ENCODE data around the gene CGB3.
A peak's percentile ranks its signal among the peaks of the same experiment; 100 is the strongest.

Gene CGB3

GRCh38 chr19:49016067-49016839 is 7.9 kb downstream of the CGB3 start:
- no peak for DNase-seq (ENCODE audit: low spot score)

DNA sequence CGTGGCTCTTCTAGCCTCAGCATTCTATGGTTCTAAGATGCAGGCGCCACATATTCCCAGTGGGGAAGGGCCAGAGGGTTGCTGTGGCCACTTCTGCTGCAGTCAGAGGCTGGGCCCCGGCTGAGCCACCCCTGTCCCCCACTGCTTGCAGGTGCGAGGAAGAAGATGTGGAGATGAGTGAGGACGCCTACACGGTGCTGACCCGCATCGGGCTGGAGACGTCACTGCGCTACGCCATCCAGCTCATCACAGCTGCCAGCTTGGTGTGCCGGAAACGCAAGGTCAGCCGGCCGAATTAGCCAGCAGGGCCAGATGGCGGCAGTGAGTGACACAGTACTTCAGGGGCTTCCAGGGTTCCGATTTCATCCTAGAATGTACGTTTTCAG is 9.3 kb downstream of the CGB3 start:
- DNase-seq (ENCODE audit: low spot score): no peak

DNA sequence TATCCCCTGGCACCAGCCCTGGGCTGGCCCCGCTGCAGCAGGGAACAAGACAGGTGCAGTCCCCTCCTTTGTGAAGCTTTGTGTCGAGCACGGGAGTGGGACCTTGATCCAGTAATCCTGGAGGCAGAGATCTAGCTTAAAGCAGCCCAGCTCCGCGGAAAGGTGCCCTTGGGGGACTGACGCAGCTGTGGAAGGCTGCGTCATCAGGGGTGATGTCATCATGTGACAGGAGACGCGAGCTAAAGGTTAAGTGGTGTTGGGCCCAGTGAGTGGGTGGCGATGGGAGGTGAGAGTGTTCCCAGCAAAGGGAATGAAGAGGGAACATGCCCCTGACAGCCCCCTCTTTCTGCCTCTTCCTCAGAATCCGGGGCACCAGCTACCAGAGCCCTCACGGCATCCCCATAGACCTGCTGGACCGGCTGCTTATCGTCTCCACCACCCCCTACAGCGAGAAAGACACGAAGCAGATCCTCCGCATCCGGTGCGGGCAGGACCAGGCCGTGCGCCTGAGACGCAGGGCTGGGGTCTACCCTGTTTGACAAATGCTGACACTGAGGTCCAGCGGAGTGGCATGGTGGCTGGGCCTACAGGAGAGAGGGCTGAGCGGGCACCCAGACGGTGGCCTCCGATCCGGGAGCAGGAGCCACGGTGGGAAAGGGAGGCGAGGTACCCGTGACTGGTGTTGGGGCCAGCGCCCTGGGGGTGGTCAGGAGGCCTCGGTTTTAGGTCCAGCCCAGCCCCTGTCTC is 9.8 kb downstream of the CGB3 start:
- DNase-seq (ENCODE audit: low spot score): no peak

- no peak for DNase-seq (ENCODE audit: low spot score)
Measured at GRCh38 chr19:49011194-49011593, 12.9 kb downstream of the CGB3 start.

DNA sequence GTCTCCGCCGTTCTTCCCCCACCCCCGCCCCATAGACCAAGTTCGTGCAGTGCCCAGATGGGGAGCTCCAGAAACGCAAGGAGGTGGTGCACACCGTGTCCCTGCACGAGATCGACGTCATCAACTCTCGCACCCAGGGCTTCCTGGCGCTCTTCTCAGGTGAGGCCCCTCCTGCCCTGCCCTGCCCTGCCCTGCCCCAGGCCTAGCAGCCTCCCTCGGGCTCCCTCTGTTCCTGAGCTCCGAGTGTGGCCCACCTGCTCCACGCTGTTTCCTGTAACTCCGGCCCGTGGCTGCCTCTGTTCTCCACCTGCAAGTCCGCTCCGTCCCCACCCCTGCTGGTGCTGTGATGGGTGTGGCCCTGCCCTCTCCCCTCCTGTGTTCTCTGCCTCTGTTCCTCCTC is 13.7 kb downstream of the CGB3 start:
- no peak for DNase-seq (ENCODE audit: low spot score)

GRCh38 chr19:49009828-49010227 is 14.3 kb downstream of the CGB3 start:
- no peak for DNase-seq (ENCODE audit: low spot score)

DNA sequence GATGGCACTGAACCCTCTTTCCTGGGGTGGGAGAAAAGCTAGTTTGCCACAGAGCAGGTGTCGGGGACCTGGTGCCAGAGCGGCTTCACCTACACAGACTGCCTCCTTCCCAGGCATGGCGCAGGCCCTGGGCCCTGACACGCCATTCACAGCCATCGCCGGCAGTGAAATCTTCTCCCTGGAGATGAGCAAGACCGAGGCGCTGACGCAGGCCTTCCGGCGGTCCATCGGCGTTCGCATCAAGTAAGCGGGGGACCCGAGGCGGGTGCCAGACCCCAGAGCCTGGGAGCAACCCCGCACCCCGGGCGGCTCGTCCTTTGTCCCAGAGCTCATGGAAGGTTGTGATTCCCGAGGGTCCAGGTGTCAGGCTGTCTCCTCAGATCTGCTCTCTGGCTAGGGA is 17.2 kb downstream of the CGB3 start:
- DNase-seq (ENCODE audit: low spot score): no peak

DNA sequence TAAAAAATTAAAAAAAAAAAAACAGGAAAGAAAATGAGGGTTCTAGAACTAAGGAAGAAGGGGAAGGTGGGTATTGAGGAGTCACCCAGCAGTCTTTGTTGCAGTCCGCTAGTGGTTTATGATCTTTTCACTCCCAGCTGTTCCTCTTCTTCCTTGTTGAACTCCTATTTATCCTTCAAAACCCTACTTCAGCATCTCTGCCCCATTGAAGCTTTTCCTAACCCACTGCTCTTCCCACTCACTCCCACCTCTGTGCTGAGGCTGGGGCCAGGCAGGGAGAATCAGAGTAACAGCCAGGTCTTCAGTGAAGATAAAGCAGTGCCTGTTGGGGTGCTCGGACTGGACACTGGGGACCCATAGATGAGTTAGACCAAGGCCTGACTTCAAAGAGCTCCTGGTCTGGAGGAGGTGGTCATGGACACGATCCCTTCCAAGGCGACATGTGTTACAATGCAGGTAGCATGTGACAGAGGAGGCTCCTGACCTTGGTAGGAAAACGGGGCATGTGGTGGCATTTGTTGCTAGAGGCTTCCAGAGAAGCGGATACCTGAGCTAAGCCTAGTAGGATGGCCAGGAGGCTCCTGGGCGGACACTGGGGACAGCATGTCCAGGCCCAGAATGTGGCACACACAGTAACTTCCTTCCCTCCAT is 19.0 kb downstream of the CGB3 start:
- no peak for DNase-seq (ENCODE audit: low spot score)

GRCh38 chr19:49004133-49004532 is 20.0 kb downstream of the CGB3 start:
- DNase-seq (ENCODE audit: low spot score): no peak

GRCh38 chr19:48999481-49000325 is 24.4 kb downstream of the CGB3 start:
- DNase-seq (ENCODE audit: low spot score): peak; percentile 70

- DNase-seq (ENCODE audit: low spot score): peak; percentile 47
Measured at GRCh38 chr19:48997972-48998371, 26.2 kb downstream of the CGB3 start.

GRCh38 chr19:48994035-48994386 is 30.1 kb downstream of the CGB3 start:
- DNase-seq (ENCODE audit: low spot score): no peak

DNA sequence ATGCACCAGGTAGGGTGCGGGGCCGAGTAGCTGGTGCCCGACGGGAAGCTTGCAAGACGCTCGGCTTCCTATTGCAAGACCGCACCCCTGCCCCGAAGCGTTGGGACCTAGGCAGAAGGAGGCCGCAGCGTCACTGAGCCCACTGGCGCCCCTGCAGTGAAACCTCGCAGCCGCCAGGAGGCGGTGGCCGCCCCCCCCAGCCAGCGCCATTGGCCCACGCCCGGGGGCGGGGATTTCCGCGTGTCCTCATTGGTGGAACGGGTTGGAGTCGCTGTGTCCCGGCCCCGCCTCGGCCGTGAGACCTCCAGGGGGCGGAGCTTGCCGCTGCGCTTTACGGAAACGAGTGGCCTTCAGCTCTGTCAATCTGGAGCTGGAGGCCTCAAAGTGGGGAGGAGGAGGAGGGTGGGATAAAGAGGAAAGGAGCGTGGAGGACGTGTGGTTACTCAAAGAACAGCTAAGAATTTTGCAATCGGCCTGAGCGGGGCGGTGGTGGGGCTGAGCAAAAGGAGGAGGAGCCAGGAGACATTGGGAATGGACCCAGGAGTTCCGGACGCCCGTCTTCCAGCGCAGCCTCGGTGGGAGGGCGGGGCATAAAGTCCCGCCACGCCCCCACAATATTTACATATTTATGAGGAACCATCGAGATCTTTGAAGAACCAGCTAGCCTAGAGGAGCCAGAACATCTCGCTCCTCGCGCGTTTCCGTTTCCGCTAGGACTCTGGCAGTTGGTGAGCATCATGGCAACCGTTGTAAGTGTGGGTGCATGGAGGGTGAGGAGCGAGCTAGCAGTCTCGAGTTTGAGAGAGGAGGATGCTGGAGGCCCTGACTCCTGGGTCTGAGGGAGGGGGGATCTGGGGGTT is 30.7 kb downstream of the CGB3 start, which contains the start of the genes GYS1 and RUVBL2:
GYS1 (minus strand) TSS at position 135 of the 860 bp plus-strand sequence. CDS start 197 bp downstream, outside the sequence.
RUVBL2 (plus strand) TSS at position 713 of the 860 bp plus-strand sequence; CDS start at position 738, 25 bp downstream.
- peak; percentile 100 for DNase-seq (ENCODE audit: low spot score)

- DNase-seq (ENCODE audit: low spot score): no peak
Measured at GRCh38 chr19:48992581-48993174, 31.5 kb downstream of the CGB3 start.

DNA sequence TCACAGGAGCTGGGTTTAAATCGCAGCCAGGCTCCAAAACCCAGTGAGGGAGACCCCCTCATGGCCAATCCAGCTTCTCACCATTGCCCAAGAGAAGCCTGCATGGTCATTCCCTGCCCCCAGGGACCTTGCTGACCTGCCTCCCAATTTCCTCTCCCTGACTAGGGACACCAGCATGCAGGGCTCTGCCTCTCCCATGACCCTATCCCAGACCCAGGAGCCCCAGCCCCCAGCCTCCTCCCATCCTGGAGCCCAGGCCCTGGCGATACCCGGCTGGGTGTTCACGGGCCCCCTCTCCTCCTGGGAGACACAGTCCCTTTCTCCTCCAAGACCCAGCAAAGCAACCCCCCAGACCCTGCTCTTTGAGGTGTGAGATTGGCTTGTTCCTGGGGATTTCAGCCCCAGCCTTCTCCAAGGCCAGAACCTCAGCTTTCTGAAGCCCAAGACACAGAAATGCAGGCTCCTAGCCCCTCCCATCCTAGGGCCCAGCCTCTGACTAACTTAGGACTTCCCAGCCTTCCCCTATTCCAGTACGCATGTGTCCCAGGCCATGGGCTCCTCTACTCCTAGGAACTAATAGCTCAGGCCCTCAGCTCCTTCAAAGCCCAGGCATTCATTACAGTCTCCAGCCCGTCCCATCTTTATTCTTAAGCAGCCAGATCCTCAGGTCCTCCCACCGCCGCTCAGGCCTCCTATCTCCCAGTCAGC is 32.1 kb downstream of the CGB3 start:
- DNase-seq (ENCODE audit: low spot score): no peak

GRCh38 chr19:48991011-48991609 is 33.0 kb downstream of the CGB3 start:
- no peak for DNase-seq (ENCODE audit: low spot score)

DNA sequence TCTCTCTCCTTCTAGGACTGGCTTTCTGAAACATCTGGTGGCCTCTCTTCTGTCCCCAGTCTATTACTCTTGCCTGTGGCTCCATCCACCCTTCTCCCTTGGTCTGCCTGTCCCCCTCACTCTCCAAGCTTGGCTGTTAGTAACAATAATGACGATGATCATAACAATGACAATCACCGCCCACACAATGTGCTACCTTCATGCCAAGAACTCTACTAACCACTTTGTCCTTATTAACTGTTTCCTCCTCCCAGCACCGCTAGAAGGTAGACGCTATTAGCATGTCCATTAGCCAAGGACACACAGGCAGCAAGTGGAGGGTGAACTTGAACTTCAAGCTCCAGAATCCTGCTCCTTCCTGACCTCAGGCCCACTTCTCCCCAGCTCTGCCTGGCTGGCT is 33.7 kb downstream of the CGB3 start:
- no peak for DNase-seq (ENCODE audit: low spot score)

DNA sequence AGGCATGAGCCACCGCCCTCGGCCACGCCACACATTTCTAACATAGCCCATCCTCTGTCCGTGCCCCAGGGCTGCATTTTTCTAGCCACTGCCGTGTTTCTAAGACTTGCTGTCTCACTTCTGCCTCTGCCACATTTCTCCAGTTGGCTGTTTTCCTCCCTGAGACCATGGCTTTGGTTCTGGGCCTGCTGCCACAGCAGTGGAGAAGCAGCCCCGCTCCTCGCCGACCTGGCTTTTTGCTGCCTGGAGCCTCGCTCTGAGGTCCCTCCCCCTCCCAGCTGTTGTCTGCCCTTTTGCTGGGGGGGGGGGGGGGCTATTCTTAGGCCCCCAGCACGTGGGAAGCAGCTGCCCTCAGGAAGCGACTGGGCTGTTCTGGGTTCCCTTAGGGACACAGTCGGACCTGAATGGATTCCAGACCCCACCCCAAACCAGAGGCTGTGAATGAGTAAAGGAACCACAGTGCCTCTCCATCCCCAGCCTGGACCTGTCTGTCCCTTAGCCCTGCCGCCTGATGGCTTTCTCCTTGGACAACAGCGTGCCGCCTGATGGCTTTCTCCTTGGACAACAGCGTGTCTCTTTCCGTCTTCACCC is 34.3 kb downstream of the CGB3 start:
- no peak for DNase-seq (ENCODE audit: low spot score)

GRCh38 chr19:48988860-48989259 is 35.3 kb downstream of the CGB3 start:
- no peak for DNase-seq (ENCODE audit: low spot score)
